HG03045 (cell line): Measurements from ENCODE around the gene HDAC10.

Experiments used
- ATAC-seq: cut with Tn5 transposase; IDR thresholded peaks from one replicate; pipeline ENCODE4 v1.9.1; 2021; ENCODE audit warnings: mild to moderate bottlenecking, moderate library complexity; ENCODE audit not compliant: unreplicated experiment

Gene HDAC10

GRCh38 chr22:50243685-50244419 lies 7.2 kb downstream of the HDAC10 start:
- ATAC-seq = no peak

DNA sequence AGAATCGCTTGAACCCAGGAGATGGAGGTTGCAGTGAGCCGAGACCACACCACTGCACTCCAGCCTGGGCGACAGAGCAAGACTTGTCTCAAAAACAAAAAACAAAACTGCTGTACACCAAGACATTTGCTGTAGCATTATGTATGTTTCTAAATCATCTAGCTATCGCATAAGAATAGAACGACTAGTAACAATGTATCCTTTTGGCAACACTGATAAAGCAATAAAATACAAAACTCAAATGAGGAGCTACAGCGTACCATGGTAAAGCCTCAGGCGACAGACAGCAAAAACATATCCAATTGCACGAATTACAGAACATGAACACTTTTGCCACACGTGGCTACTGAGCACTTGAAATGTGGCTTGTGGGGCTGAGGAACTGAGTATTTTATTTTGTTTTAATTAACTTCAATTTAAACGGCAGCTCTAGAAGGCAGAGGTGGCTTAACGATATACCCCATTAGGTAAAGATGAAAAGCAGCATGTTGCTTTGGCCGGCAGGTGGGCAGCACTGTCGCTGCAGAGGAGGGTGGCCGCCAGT lies 8.6 kb downstream of the HDAC10 start:
- no peak for ATAC-seq

- no peak for ATAC-seq
These were observed 12.3 kb downstream of the HDAC10 start for GRCh38 chr22:50238755-50239154.

DNA sequence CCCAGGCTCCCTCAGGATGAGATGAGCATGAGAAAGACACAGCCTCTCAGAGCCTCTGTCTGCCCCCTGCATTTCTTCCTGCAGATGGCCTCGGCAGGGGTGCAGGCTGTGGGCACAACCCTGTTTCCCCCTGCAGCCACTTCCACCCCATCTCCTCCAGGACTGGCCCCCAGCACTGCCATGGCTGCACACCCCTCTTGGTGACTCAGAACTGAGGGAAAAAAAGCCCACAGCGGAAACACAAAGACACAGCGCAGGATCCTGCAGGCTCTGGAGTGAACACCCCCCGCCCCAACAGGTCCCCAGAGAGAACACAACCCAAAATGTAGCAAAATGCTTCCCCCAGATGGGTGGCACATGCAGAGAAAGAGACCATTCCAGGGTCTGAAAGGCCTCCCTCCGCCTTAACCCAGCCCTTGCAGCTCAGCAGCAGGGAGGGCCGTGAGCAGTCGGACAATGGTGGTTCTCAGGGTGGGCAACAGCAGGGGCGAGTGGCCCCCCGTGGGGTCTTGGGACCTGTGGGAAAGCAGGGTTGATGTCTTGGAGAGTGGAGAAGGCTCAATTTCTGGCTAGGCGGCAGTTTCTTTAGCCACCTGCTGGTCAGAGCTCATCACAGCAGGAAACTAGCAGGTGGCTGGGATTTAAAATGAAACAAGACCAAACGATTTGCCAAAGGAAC lies 14.2 kb downstream of the HDAC10 start:
- ATAC-seq = no peak

DNA sequence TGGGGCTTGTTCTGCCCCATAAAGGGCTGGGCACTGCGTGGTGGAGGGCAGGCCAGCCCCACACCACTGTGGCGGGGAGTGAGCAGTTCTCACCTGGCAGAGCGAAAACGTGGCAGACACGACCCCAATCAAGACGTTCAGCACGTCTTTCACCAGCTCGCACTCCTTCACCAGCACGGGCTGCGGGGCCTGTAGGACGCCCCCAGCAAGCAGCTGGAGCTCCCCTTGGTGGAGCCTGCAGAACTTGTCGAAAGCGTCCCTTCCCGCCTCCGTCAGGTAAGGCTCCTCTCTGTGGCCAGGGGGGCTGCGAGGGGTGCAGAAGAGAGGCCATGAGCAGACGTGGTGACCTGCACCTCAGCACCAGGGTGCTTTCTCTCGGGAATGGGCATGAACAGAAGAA lies 17.8 kb downstream of the HDAC10 start:
- no peak for ATAC-seq

- ATAC-seq = no peak
These were observed 18.4 kb downstream of the HDAC10 start for GRCh38 chr22:50232481-50233151.

DNA sequence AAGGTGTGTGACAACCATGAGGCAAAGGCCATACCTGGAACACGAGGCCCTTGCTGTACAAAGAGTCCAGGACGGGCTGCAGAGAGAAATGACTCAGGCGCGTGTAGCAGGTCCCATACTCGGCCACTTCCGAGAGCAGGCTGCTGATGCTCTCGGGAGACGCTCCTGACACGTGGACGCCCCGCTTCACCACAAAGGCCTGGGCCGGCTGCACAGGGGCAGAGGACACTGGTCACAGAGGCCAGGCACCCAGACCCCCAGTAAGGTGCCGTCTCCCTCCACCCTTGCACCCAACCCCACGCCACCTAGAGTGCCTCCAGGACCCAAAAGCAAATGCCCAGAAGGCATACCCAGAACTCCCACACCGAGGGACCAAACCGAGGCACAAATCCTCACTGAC lies 21.7 kb downstream of the HDAC10 start:
- no peak for ATAC-seq

DNA sequence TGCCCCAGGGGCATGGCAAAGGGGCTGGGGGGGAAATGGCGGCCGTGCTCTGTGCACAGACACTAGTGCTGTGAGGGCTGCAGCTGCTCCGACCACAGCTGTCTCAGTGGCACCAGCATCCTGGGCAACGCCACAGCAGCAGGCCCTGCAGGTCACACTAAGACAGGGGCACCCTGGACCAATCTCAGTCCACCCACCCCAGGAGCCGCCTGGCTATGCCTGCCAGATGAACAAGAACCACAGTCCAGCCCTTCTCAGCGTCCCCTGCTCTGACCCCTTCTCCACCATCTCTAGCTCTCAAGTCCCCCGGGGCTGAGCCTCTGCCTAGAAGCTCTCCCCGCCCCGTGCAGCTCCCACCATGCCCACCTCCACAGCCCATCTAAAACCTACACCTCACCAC lies 22.7 kb downstream of the HDAC10 start:
- ATAC-seq = no peak

DNA sequence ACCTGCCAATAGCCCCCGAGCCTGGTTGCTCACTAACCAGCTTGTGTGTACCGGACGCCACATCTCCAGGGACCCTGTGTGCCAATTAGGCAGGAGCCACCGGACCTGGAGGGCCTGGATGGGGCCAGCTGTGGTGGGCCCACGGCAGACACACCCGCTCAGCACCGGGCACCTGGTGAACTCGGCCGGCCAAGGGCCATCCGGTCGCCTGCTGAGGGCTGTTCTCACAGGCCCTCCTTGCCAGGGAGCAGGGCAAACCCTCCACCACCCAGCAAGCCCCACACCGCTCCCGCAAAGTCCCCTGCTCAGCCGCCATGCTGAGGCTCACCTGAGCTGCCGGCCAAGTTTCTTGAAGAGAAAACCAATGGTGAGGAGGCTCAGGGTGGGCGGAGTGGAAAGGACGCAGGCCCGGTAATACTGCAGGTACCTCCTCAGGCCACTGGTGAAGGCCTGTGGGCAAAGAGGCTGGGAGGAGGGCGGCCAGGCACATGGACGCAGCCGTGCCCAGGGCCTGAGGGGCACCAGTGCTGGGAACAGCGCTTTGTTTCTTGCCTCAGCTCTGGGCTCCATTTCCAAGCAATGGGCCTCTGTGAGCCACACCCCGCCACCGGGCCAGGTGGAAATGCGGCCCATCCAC lies 23.4 kb downstream of the HDAC10 start:
- ATAC-seq = no peak

DNA sequence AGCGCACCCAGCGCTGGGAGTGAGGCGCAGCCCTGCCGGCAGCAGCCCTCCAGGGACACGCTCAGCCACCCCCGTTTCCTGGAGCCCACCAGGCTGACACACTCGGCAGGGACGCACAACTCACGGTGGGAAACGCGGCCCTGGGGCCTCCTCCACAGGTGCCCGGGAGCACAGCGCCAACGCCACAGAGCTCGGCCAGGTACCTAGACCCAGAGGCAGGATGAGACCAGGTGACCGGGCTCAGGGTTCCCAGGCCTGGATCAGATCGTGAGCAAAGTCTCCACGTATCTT lies 24.2 kb downstream of the HDAC10 start:
- no peak for ATAC-seq

- no peak for ATAC-seq
These were observed 24.8 kb downstream of the HDAC10 start for GRCh38 chr22:50226063-50226874.

GRCh38 chr22:50225200-50225969 lies 25.7 kb downstream of the HDAC10 start:
- no peak for ATAC-seq

DNA sequence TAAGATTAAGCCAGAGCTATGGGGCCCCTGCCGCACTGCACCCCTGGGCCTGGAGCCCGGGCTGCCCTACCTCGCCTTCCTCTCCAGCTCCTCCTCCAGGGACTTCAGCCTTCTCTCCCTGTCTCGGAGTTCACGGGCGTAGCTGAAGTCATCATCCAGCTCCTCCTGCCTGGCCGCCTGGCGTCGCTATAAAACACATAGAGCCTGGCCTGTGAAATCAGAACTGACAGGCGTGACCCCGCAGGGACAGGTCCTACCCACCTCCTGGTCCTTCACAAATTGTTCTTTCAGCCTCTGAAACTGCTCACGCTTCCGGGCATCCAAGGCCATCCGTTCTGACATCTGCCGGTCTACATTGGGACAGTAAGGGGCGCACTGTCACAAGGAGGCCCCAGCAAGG lies 27.0 kb downstream of the HDAC10 start:
- no peak for ATAC-seq

DNA sequence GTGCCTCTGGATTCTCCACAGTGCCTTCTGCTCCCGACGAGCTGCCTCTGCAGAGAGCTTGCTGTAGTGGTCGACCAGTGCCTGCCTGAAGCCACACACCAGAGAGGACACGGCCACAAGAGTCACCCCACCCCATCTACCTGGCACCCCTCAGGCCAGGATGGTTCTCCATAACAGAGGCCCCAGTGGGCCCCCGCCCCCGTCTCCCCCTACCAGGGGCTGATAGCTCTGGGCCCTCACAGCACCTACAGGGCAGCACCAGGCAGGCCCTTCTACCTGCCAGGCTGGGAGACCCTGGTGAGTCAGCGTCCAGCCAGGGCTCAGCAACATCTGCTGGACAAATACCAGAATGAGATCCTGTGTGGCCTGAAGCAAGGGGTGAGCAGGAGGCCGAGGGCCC lies 28.6 kb downstream of the HDAC10 start:
- ATAC-seq = no peak

GRCh38 chr22:50221410-50222300 lies 29.4 kb downstream of the HDAC10 start:
- ATAC-seq = no peak

- no peak for ATAC-seq
These were observed 30.3 kb downstream of the HDAC10 start for GRCh38 chr22:50220603-50221409.

GRCh38 chr22:50219800-50220602 lies 31.1 kb downstream of the HDAC10 start:
- ATAC-seq = no peak
